ENCODE data around the gene PTPRE.

DNA sequence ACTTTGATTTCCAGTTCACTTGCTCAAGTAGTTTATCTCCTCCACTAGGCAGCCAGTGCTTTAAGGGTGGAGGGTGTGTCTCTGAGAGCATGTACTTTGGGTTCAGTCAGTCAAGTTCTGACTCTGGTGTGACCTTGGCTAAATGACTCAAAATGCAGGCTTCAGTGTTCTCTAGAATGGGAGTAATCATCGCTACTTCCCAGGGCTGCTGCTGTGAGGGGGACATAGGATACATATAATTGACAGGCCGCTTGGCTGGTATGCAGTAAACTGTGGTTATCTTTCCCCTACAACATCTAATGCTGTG, 3.5 kb downstream of the PTPRE start:
- TF ChIP-seq POLR2AphosphoS5 (IDR thresholded peaks at IDR 0.05; ENCODE audit: low read depth, low read length) (no peak), JUND (IDR thresholded peaks at IDR 0.05) (no peak)
